Panc1 (cell line): ENCODE results near the gene NKAIN2. TPM values are rescaled to one million over a fixed set of nuclear protein-coding genes. Genes with fewer than 3 reads are reported as not detected.

Experiments used
- ATAC-seq: fragments of 200-7000 bp; cut with Tn5 transposase; 2 replicates; pipeline ENCODE4 v1.9.1; 2020; ENCODE audit warnings: mild to moderate bottlenecking, moderate library complexity
- BruUV-seq: library from RNA; stranded (reverse); fragments of 400-500 nt; replicated peaks from 2 replicates; lab custom pipeline; 2021; lab: Mats Ljungman, UMichigan
- CTCF ChIA-PET: fragments of 300-600 bp; sonication (Branson Sonifier 250); formaldehyde crosslinking; loops from one replicate; lab custom pipeline; 2022; ENCODE audit warnings: antibody characterized with exemption; lab: Charles Lee
- POLR2A ChIA-PET: fragments of 300-600 bp; sonication (Branson Sonifier 250); formaldehyde crosslinking; loops from one replicate; lab custom pipeline; 2022; ENCODE audit warnings: antibody characterized with exemption; lab: Charles Lee
- DNase-seq: peaks from one replicate; pipeline ENCODE4 v3.0.0-alpha.2; 2010; ENCODE audit warnings: low read depth, low spot score
- H3K27ac ChIP-seq: 2 replicates; pipeline ENCODE4 v1.5.1; 2011; ENCODE audit warnings: mild to moderate bottlenecking, low read length, inconsistent platforms
- H3K27me3 ChIP-seq: fragments of 200-500 bp; sonication (Bioruptor generic); 2 replicates; pipeline ENCODE4 v1.6.0; 2014; ENCODE audit warnings: low read length, inconsistent platforms; ENCODE audit not compliant: control insufficient read depth, insufficient read depth
- H3K36me3 ChIP-seq: fragments of 200-500 bp; sonication (Bioruptor generic); 2 replicates; pipeline ENCODE4 v1.5.1; 2014; ENCODE audit warnings: inconsistent platforms, mild to moderate bottlenecking, low read length, moderate library complexity; ENCODE audit not compliant: control insufficient read depth, insufficient read depth
- H3K4me1 ChIP-seq: 2 replicates; pipeline ENCODE4 v1.5.1; 2011; ENCODE audit warnings: inconsistent platforms, mild to moderate bottlenecking, low read length, moderate library complexity; ENCODE audit not compliant: control insufficient read depth, insufficient read depth
- H3K4me3 ChIP-seq, 2 experiments: 2 replicates each; pipeline ENCODE4 v1.5.1; 2011 to 2012; ENCODE audit warnings: low read depth in 2 of 2, low read length in 2 of 2, mild to moderate bottlenecking in 2 of 2, inconsistent platforms in 1 of 2, moderate library complexity in 1 of 2
- H3K9me3 ChIP-seq: fragments of 200-500 bp; sonication (Bioruptor generic); 2 replicates; pipeline ENCODE4 v1.5.1; 2014; ENCODE audit warnings: low read depth, mild to moderate bottlenecking, inconsistent platforms, low read length, moderate library complexity; ENCODE audit not compliant: control insufficient read depth, insufficient read depth
- POLR2AphosphoS5 ChIP-seq: IDR thresholded peaks from 2 replicates; pipeline ENCODE4 v1.6.1; 2012; ENCODE audit warnings: mild to moderate bottlenecking, low read depth, low read length, moderate library complexity
- SIN3A ChIP-seq: IDR thresholded peaks from 2 replicates; pipeline ENCODE4 v1.6.1; 2012; ENCODE audit warnings: low read depth, mild to moderate bottlenecking, low read length, moderate library complexity, borderline replicate concordance; ENCODE audit not compliant: insufficient read depth
- TCF7L2 ChIP-seq: IDR thresholded peaks from 2 replicates; pipeline ENCODE4 v1.6.1; 2011; ENCODE audit warnings: mild to moderate bottlenecking, low read depth, low read length, inconsistent platforms
- in situ Hi-C: cut with HindIII; loops from 2 replicates; pipeline ENCODE4 v1.10.0; 2016; ENCODE audit warnings: low sequenced_read_pairs, low pct_unique_long_range_greater_than_20kb
- intact Hi-C: fragments of 100-400 bp; cut with micrococcal nuclease; formaldehyde crosslinking; loops from one replicate; pipeline ENCODE4 v1.10.0; 2022; ENCODE audit not compliant: unreplicated experiment
- total RNA-seq: library from RNA; stranded (reverse); gene quantifications from one replicate; pipeline ENCODE4 v1.2.1, GENCODE V29; 2021; ENCODE audit not compliant: unreplicated experiment
- TF ChIP-seq, protein P1 (sequence below), 2 experiments: IDR thresholded peaks; 2 replicates each; pipeline ENCODE4 v1.6.1; 2011 to 2012; ENCODE audit warnings: low read depth in 2 of 2, control low read depth in 1 of 2, low read length in 1 of 2, mild to moderate bottlenecking in 1 of 2, moderate library complexity in 1 of 2; ENCODE audit not compliant: insufficient read depth in 1 of 2
- TF ChIP-seq, protein P2 (sequence below): fragments of 450-650 bp; IDR thresholded peaks from 2 replicates; pipeline ENCODE4 v1.5.1; 2017; ENCODE audit warnings: mild to moderate bottlenecking

NKAIN2 gene
- total RNA-seq, 1 experiment from 2014 or later = 2.6 TPM

DNA sequence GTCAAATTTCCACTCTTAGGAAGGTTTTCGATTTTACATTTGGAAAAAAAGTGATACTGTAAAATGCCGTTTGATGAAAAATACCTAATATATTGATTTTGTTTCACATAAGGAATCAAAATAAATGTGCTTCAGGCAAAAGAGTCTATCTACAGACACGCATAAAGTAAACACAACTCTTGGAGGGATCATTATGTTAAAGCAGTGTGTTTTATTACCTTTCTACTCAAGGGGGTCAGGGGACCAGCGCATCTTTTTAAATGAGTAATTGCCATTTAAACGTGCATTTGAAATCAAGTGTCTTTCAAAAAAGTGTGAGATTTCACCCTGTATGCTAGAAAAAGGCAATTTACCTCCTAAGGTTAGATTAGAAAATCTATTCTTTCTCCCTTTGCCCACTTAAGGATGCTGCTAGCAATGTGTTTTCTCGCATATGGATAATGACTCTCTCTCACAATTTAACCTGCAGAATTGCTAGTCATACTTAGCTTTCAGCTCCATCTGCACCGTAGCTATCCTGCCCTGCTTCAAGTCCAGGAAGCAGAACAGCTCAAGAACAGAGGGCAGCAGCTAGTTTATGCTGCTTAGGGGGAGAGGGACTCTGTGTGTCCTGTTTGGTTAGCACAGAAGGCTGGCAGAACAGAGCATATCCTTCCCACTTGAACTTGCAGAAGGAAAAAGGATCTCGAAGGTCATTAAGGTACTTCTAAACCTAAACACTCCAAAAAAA, 35.0 kb downstream of the NKAIN2 start:
- H3K9me3 ChIP-seq = no peaks in the 10 kb centered on the region
- intact Hi-C loops (no loop called here), in situ Hi-C loops (no loop called here)
- TF ChIP-seq, protein P1, sequence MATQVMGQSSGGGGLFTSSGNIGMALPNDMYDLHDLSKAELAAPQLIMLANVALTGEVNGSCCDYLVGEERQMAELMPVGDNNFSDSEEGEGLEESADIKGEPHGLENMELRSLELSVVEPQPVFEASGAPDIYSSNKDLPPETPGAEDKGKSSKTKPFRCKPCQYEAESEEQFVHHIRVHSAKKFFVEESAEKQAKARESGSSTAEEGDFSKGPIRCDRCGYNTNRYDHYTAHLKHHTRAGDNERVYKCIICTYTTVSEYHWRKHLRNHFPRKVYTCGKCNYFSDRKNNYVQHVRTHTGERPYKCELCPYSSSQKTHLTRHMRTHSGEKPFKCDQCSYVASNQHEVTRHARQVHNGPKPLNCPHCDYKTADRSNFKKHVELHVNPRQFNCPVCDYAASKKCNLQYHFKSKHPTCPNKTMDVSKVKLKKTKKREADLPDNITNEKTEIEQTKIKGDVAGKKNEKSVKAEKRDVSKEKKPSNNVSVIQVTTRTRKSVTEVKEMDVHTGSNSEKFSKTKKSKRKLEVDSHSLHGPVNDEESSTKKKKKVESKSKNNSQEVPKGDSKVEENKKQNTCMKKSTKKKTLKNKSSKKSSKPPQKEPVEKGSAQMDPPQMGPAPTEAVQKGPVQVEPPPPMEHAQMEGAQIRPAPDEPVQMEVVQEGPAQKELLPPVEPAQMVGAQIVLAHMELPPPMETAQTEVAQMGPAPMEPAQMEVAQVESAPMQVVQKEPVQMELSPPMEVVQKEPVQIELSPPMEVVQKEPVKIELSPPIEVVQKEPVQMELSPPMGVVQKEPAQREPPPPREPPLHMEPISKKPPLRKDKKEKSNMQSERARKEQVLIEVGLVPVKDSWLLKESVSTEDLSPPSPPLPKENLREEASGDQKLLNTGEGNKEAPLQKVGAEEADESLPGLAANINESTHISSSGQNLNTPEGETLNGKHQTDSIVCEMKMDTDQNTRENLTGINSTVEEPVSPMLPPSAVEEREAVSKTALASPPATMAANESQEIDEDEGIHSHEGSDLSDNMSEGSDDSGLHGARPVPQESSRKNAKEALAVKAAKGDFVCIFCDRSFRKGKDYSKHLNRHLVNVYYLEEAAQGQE (IDR thresholded peaks at IDR 0.05; ENCODE audit: insufficient read depth in 1 of 2, low read depth in 2 of 2, low read length in 1 of 2) = no peak
- TF ChIP-seq POLR2AphosphoS5 (no peak), TCF7L2 (no peak), SIN3A (no peak)
- TF ChIP-seq, protein P2, sequence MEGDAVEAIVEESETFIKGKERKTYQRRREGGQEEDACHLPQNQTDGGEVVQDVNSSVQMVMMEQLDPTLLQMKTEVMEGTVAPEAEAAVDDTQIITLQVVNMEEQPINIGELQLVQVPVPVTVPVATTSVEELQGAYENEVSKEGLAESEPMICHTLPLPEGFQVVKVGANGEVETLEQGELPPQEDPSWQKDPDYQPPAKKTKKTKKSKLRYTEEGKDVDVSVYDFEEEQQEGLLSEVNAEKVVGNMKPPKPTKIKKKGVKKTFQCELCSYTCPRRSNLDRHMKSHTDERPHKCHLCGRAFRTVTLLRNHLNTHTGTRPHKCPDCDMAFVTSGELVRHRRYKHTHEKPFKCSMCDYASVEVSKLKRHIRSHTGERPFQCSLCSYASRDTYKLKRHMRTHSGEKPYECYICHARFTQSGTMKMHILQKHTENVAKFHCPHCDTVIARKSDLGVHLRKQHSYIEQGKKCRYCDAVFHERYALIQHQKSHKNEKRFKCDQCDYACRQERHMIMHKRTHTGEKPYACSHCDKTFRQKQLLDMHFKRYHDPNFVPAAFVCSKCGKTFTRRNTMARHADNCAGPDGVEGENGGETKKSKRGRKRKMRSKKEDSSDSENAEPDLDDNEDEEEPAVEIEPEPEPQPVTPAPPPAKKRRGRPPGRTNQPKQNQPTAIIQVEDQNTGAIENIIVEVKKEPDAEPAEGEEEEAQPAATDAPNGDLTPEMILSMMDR = no peak
- CTCF ChIA-PET = interaction anchor here (0.7 kb wide), 1 partner anchor 75 kb away, joined by 11 read pairs; no protein-coding TSS in a partner anchor
- no TSS peak for BruUV-seq
- H3K4me3 ChIP-seq = no peak overlapping the region
- ATAC-seq = peak; percentile 69; the same call in 1 of the 2 replicates
- H3K4me1 ChIP-seq = peaks cover 3% of the 10 kb centered on the region; the same call in 1 of the 2 replicates
- no peak overlapping the region for H3K27ac ChIP-seq
- POLR2A ChIA-PET = no interaction called here
- DNase-seq = no peak
- H3K36me3 ChIP-seq = no peaks in the 10 kb centered on the region
- H3K27me3 ChIP-seq = no peaks in the 10 kb centered on the region

DNA sequence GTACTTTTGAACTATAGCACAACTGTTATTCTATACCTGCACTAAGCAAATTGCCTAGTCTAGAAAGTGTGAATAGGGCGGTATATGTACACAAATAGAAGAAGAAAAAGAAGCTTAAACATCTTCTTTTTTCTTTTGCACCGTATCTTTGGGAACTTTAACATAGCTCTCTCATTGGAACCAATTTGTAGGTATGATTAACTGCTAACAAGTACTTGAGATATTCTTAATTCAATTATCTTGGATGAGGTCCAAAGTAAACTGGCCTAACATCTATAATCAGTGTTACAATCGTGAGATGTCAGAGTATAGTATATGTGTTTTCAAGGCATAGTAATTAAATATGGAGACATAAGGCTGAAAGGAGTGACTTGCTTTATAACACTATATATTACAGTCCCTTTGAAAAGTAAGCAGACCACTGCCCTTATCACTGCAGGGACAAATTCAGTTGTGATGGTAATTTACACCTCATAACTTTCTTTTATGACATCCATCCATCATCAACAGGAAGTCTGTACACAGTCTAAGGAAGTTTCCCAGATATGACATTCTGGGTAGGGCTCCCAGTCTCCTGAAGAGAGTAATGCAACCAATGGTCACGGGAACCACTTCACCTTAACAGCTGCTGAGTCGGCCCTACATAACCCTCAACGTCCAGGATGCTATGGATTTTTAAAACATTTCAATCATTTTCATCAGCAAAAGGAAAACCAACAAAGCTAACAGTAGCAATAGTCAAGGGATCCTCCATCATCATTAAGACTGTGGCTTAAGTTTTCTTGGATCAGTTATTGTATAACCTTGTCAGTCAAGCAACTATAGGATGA, 37.6 kb downstream of the NKAIN2 start:
- no peak overlapping the region; the same call in 1 of the 2 replicates for H3K27ac ChIP-seq
- ATAC-seq (0 out of 2 replicates have a peak, but pooled peaks have one; percentile 30), DNase-seq (no peak)
- no peaks in the 10 kb centered on the region for H3K9me3 ChIP-seq
- TF ChIP-seq, protein P1 (IDR thresholded peaks at IDR 0.05; ENCODE audit: insufficient read depth in 1 of 2, low read depth in 2 of 2, low read length in 1 of 2) = no peak
- TF ChIP-seq SIN3A (no peak), TCF7L2 (no peak), POLR2AphosphoS5 (no peak)
- TF ChIP-seq, protein P2 = no peak
- ChIA-PET POLR2A (no interaction called here), CTCF (no interaction called here)
- in situ Hi-C loops (no loop called here), intact Hi-C loops (no loop called here)
- H3K36me3 ChIP-seq = no peaks in the 10 kb centered on the region
- no TSS peak for BruUV-seq
- H3K27me3 ChIP-seq = no peaks in the 10 kb centered on the region
- no peak overlapping the region for H3K4me3 ChIP-seq
- peaks cover 3% of the 10 kb centered on the region; the same call in 1 of the 2 replicates for H3K4me1 ChIP-seq
